Measurements from ENCODE around the gene DCLK2. TPM values are rescaled to one million over a fixed set of nuclear protein-coding genes. Genes with fewer than 3 reads are reported as not detected.
A peak's percentile ranks its signal among the peaks of the same experiment; 100 is the strongest.

DCLK2 gene
- total RNA-seq (2.4 and 3.3 TPM in 2 replicates), polyA plus RNA-seq (0.91 and 1.7 TPM in 2 replicates), polyA minus RNA-seq (1.0 and 2.8 TPM in 2 replicates)
- 1.0 TPM for total RNA-seq (2013)

- Histone ChIP-seq H3K27me3 (replicated peaks in 1 of 4; ENCODE audit: control extremely low read depth in 1 of 4, control insufficient read depth in 3 of 4, insufficient read depth in 4 of 4, low read length in 3 of 4) (peaks cover 0 to 30% (median 15%) of the 10 kb centered on the region in 4 experiments), H3K36me3 (replicated peaks in 1 of 2; ENCODE audit: control extremely low read depth in 1 of 2, control insufficient read depth in 1 of 2, extremely low read depth in 1 of 2, insufficient read depth in 2 of 2, low read length in 1 of 2) (no peaks in the 10 kb centered on the region), H3K79me2 (ENCODE audit: control insufficient read depth, insufficient read depth, low read length) (no peaks in the 10 kb centered on the region), H3K9me3 (ENCODE audit: control extremely low read depth in 1 of 3, control insufficient read depth in 2 of 3, insufficient read depth in 1 of 3, low read length in 2 of 3) (peaks cover 0 to 4% (median 1%) of the 10 kb centered on the region in 3 donors), H2AFZ (ENCODE audit: insufficient read depth, low read depth, low read length, poor library complexity, severe bottlenecking) (peak within 1 kb of the TSS; percentile 86), H3K27ac (ENCODE audit: low read length in 2 of 2) (no peak within 1 kb of the TSS), H3K4me3 (ENCODE audit: control extremely low read depth in 1 of 5, extremely low read depth in 1 of 5, insufficient read depth in 1 of 5, low read depth in 2 of 5, low read length in 4 of 5) (peak within 1 kb of the TSS; percentile 47 to 72 (median 60)), H3K4me2 (replicated peaks; ENCODE audit: low read depth, low read length, poor library complexity, severe bottlenecking) (peak within 1 kb of the TSS; percentile 97), H3K4me1 (ENCODE audit: control insufficient read depth in 2 of 2, insufficient read depth in 2 of 2, low read length in 2 of 2) (peaks cover 18 to 21% of the 10 kb centered on the region in 2 donors), H4K20me1 (ENCODE audit: control insufficient read depth, insufficient read depth, low read length, poor library complexity, severe bottlenecking) (peaks cover 6% of the 10 kb centered on the region), H3K9ac (ENCODE audit: low read length) (peak within 1 kb of the TSS; percentile 70)
- ChIA-PET CTCF (interaction anchor here (1.0 to 2.6 kb wide), 3 partner anchors 43 to 71 kb away, joined by 3 to 10 read pairs (median 3); no protein-coding TSS in a partner anchor), POLR2A (no interaction called here)
- H3K27ac Mint-ChIP-seq, result peak within 1 kb of the TSS; percentile 57
- ATAC-seq (ENCODE audit: low read depth), result peak; percentile 31
- under 1% methylated on average over 65 of the region's 68 CpGs for WGBS (ENCODE audit: insufficient coverage)
- intact Hi-C loops (cut with micrococcal nuclease), result loop anchor here (5.0 kb wide), 1 partner anchor 41 kb away; no protein-coding TSS in a partner anchor
- H3K4me3 Mint-ChIP-seq, result peak within 1 kb of the TSS; percentile 88
- peaks cover 15% of the 10 kb centered on the region for H3K4me1 Mint-ChIP-seq
- no peak for TF ChIP-seq EZH2 (IDR thresholded peaks at IDR 0.05; ENCODE audit: borderline replicate concordance, insufficient read depth, low read depth, low read length, poor library complexity, severe bottlenecking)
- TF ChIP-seq CTCF (IDR thresholded peaks at IDR 0.05), result no peak
- H3K27me3 Mint-ChIP-seq, result peaks cover 38% of the 10 kb centered on the region
- DNase-seq, result peak; percentile 57
- peaks cover 3% of the 10 kb centered on the region for H3K9me3 Mint-ChIP-seq (ENCODE audit: insufficient read depth)
These were observed at the start of gene DCLK2 for GRCh38 chr4:150078041-150078578. Gene DCLK2, plus strand, starts transcription at chr4:150078445. Its CDS starts 583 bp downstream, at chr4:150079028.

- TF ChIP-seq CTCF (IDR thresholded peaks at IDR 0.05) (no peak), EZH2 (IDR thresholded peaks at IDR 0.05; ENCODE audit: borderline replicate concordance, insufficient read depth, low read depth, low read length, poor library complexity, severe bottlenecking) (no peak)
- 95% methylated on average over 6 of the region's 7 CpGs for WGBS (ENCODE audit: insufficient coverage)
These were observed 45.7 kb upstream of the DCLK2 start for GRCh38 chr4:150032541-150032940.

More at GRCh38 chr4:150032541-150032940, 45.7 kb upstream of the DCLK2 start:
- no peaks in the 10 kb centered on the region for H3K36me3 ChIP-seq (replicated peaks in 1 of 2; ENCODE audit: control extremely low read depth in 1 of 2, control insufficient read depth in 1 of 2, extremely low read depth in 1 of 2, insufficient read depth in 2 of 2, low read length in 1 of 2)
- H3K4me2 ChIP-seq (replicated peaks; ENCODE audit: low read depth, low read length, poor library complexity, severe bottlenecking), result no peak overlapping the region
- intact Hi-C loops (cut with micrococcal nuclease), result loop anchor here (10.0 kb wide), 1 partner anchor 1062 kb away; the partner anchor contains the start of gene RPS3A
- peaks cover 0 to 3% (median under 1%) of the 10 kb centered on the region in 4 experiments for H3K27me3 ChIP-seq (replicated peaks in 1 of 4; ENCODE audit: control extremely low read depth in 1 of 4, control insufficient read depth in 3 of 4, insufficient read depth in 4 of 4, low read length in 3 of 4)
- Mint-ChIP-seq H3K27me3 (peaks cover 6% of the 10 kb centered on the region), H3K27ac (no peak overlapping the region), H3K4me3 (no peak overlapping the region), H3K4me1 (peaks cover 2% of the 10 kb centered on the region), H3K9me3 (ENCODE audit: insufficient read depth) (peaks cover 7% of the 10 kb centered on the region)
- POLR2A ChIA-PET, result no interaction called here
- CTCF ChIA-PET, result no interaction called here
- H3K4me3 ChIP-seq (ENCODE audit: control extremely low read depth in 1 of 5, extremely low read depth in 1 of 5, insufficient read depth in 1 of 5, low read depth in 2 of 5, low read length in 4 of 5), result no peak overlapping the region
- H4K20me1 ChIP-seq (ENCODE audit: control insufficient read depth, insufficient read depth, low read length, poor library complexity, severe bottlenecking), result no peaks in the 10 kb centered on the region
- H3K27ac ChIP-seq (ENCODE audit: low read length in 2 of 2), result no peak overlapping the region
- ATAC-seq (ENCODE audit: low read depth) (no peak), DNase-seq (no peak)
- H3K79me2 ChIP-seq (ENCODE audit: control insufficient read depth, insufficient read depth, low read length), result no peaks in the 10 kb centered on the region
- H3K9ac ChIP-seq (ENCODE audit: low read length), result no peak overlapping the region
- H3K9me3 ChIP-seq (ENCODE audit: control extremely low read depth in 1 of 3, control insufficient read depth in 2 of 3, insufficient read depth in 1 of 3, low read length in 2 of 3), result peaks cover 4 to 7% (median 6%) of the 10 kb centered on the region in 3 donors
- H3K4me1 ChIP-seq (ENCODE audit: control insufficient read depth in 2 of 2, insufficient read depth in 2 of 2, low read length in 2 of 2), result peaks cover 0 to 6% of the 10 kb centered on the region in 2 donors
- H2AFZ ChIP-seq (ENCODE audit: insufficient read depth, low read depth, low read length, poor library complexity, severe bottlenecking), result no peak overlapping the region
